Measurements from ENCODE around the gene CEMIP.

DNA sequence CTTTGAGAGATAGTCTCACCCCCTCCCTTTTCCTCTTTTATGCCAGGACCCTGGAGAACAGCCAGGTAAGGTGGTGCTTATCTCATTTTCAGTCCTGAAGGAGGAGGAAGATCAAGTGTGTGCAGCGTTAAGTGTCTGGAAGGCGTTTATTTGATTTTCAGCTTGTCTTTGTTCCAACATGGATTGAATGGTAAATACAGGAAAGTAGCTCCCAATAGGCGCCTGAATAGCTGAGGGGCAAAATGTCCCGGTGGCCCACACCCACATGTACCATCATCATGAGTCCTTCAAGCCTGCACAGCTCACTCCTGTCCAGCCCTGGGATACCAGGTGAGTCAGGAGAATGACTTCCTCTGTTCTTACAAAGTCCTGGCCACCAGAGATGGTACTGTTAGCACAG, 73.5 kb downstream of the CEMIP start:
- TF ChIP-seq POLR2A (IDR thresholded peaks at IDR 0.05) (no peak), EP300 (IDR thresholded peaks at IDR 0.05) (no peak), POLR2AphosphoS5 (IDR thresholded peaks at IDR 0.05) (peak in 1 of 2 donors; percentile 15)
- TF ChIP-seq, protein P1, sequence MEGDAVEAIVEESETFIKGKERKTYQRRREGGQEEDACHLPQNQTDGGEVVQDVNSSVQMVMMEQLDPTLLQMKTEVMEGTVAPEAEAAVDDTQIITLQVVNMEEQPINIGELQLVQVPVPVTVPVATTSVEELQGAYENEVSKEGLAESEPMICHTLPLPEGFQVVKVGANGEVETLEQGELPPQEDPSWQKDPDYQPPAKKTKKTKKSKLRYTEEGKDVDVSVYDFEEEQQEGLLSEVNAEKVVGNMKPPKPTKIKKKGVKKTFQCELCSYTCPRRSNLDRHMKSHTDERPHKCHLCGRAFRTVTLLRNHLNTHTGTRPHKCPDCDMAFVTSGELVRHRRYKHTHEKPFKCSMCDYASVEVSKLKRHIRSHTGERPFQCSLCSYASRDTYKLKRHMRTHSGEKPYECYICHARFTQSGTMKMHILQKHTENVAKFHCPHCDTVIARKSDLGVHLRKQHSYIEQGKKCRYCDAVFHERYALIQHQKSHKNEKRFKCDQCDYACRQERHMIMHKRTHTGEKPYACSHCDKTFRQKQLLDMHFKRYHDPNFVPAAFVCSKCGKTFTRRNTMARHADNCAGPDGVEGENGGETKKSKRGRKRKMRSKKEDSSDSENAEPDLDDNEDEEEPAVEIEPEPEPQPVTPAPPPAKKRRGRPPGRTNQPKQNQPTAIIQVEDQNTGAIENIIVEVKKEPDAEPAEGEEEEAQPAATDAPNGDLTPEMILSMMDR (IDR thresholded peaks at IDR 0.05) = no peak
